ENCODE results near the gene GALNT9. TPM values are rescaled to one million over a fixed set of nuclear protein-coding genes. Genes with fewer than 3 reads are reported as not detected.
A peak's percentile ranks its signal among the peaks of the same experiment; 100 is the strongest.
"Not testable (repeated sequence)": the region's sequence is repeated elsewhere in the genome, so short reads cannot be mapped to it uniquely, and the experiment has no call there.

GALNT9 gene
- total RNA-seq, 1 donor from 2014 or later = 0.08 TPM

GRCh38 chr12:132202929-132203721, 126.3 kb downstream of the GALNT9 start:
- no peak for DNase-seq (ENCODE audit: low read depth)

- DNase-seq (ENCODE audit: low read depth) = no peak
These were observed 127.8 kb downstream of the GALNT9 start for GRCh38 chr12:132201391-132202120.

- no peak for DNase-seq (ENCODE audit: low read depth)
These were observed 128.6 kb downstream of the GALNT9 start for GRCh38 chr12:132200800-132201199.

- peak; percentile 41 for DNase-seq (ENCODE audit: low read depth)
These were observed 129.7 kb downstream of the GALNT9 start for GRCh38 chr12:132199526-132200319.

- DNase-seq (ENCODE audit: low read depth) = no peak
These were observed 130.3 kb downstream of the GALNT9 start for GRCh38 chr12:132199101-132199500.

GRCh38 chr12:132197581-132198354, 131.6 kb downstream of the GALNT9 start:
- peak; percentile 86 for DNase-seq (ENCODE audit: low read depth)

GRCh38 chr12:132196873-132197390, 132.5 kb downstream of the GALNT9 start:
- no peak for DNase-seq (ENCODE audit: low read depth)

- peak; percentile 87 for DNase-seq (ENCODE audit: low read depth)
These were observed 133.1 kb downstream of the GALNT9 start for GRCh38 chr12:132196038-132196872.

GRCh38 chr12:132195242-132195641, 134.1 kb downstream of the GALNT9 start:
- not testable (repeated sequence) for DNase-seq (ENCODE audit: low read depth)

- DNase-seq (ENCODE audit: low read depth) = no peak
These were observed 134.8 kb downstream of the GALNT9 start for GRCh38 chr12:132194556-132194955.

GRCh38 chr12:132194056-132194455, 135.3 kb downstream of the GALNT9 start:
- no peak for DNase-seq (ENCODE audit: low read depth)

- no peak for DNase-seq (ENCODE audit: low read depth)
These were observed 137.5 kb downstream of the GALNT9 start for GRCh38 chr12:132191715-132192553.

- no peak for DNase-seq (ENCODE audit: low read depth)
These were observed 138.4 kb downstream of the GALNT9 start for GRCh38 chr12:132190834-132191500.

GRCh38 chr12:132190012-132190755, 139.2 kb downstream of the GALNT9 start:
- no peak for DNase-seq (ENCODE audit: low read depth)

GRCh38 chr12:132189378-132190011, 139.9 kb downstream of the GALNT9 start:
- peak; percentile 83 for DNase-seq (ENCODE audit: low read depth)

GRCh38 chr12:132188916-132189325, 140.5 kb downstream of the GALNT9 start:
- DNase-seq (ENCODE audit: low read depth) = no peak

GRCh38 chr12:132188451-132188901, 140.9 kb downstream of the GALNT9 start:
- no peak for DNase-seq (ENCODE audit: low read depth)
